ELF-1 (cell line): ENCODE data around the gene CPED1.
"Not testable (repeated sequence)": the region's sequence is repeated elsewhere in the genome, so short reads cannot be mapped to it uniquely, and the experiment has no call there.

Experiments
- DNase-seq: peaks from one replicate; pipeline ENCODE4 v3.0.0-alpha.2; 2016; ENCODE audit warnings: low read depth, low spot score

The CPED1 gene

DNA sequence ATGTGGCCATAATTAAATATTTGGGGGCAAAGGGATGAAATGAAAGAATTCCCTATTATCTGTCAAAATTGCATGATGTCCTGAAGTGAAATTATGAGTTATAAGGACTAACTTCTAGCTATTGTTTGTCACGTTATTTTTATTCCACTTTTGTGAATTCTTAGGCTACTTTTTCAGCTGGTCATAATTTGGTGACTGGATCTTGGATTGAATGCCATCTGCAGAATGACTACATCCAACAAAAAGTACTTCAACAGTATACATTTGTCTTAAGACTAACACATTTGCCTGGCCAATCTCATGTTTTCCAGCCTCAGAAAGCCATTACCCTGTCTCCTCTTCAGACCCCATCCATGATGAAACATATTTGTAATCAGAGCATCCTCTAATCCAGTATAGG lies 292.1 kb downstream of the CPED1 start:
- DNase-seq = no peak

DNA sequence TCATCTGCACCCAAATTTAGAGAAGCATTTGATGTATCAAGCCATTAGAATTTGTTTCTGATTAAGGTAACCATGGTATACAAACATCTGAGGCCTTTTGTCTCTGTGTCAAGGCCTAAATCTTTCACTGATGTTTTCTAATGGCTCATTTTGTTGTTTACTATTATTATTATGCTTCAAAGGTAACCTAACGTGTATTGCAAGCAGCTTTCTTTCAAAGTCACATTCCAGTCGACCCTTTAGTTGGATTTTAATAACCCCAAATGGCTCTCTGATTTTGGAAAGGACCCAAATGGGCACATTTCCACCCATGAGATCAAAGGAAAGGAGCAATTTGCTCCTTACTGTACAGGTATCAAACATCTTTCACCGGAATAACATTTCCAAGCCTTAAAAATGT lies 293.6 kb downstream of the CPED1 start:
- DNase-seq = no peak

DNA sequence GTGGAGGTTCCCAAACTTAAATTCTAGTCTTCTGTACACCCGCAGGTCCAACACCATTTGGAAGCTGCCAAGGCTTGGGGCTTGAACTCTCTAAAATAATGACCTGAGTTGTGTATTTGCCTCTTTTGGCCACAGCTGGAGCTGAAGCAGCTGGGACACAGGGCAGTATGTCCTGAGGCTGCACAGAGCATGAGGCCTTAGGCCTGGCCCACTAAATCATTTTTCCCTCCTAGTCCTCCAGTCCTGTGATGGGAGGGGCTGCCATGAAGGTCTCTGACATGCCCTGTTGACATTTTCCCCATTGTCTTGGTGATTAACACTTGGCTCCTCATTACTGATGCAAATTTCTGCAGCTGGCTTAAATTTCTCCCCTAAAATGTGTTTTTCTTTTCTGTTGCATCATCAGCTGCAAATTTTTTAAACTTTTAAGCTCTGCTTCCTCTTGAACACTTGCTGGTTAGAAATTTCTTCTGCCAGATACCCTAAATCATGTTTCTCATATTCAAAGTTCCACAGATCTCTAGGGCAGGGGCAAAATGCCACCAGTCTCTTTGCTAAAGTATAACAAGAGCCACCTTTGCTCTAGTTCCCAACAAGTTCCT lies 296.7 kb downstream of the CPED1 start:
- DNase-seq = no peak

DNA sequence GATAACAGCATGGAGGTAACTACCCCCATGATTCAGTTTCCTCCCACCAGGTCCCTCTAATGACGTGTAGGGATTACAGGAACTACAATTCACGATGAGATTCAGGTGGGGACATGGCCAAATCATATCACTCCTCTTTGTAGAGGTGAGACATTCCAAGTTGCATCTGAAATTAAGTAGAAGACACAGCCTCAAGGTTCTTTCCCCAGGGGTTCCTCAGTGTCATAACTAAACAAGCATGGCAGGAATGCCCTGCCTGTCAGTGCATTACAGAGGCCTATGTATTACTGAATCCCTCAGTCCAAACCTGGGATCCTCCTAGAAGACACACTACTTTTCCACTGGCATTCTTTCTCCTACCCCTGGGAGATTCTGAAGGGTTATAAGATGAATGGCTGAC lies 297.7 kb downstream of the CPED1 start:
- no peak for DNase-seq

DNA sequence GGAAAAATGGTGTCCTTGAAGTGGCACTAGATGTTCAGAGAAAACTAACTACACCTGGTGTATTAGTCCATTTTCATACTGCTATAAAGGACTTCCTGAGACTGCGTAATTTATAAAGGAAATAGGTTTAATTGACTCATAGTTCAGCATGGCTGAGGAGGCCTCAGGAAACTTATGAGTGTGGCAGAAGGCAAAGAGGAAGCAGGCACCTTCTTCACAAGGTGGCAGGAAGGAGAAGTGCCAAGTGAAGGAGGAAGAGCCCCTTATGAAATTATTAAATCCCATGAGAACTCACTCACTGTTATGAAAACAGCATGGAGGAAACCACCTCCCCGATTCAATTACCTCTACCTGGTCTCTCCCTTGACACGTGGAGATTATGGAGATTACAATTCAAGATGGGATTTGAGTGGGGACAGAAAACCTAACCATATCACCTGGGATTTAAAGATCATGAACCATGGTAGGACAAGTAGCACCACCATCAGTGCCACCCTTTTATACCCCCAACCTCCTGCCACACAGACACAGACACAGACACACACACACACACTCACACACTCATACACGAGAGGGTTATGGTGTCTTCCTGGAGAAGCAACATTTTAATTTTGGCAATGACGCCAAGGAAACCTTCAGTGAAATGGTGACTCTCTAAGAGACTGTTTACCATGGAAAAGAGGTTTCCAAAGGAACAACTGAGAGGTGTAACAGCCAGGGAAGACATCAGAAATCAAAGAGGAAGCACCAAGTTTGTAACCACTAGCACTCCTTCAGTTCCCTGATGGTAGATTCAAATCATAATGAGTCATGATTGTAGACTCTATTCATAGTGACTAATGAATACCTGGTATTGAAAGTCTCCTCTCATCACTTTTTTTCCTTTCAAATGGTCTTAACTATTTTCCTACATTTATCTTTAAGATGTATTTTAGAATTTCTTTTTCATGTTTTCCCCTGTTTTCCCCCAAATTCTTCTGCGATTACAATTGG lies 298.5 kb downstream of the CPED1 start:
- DNase-seq = no peak

DNA sequence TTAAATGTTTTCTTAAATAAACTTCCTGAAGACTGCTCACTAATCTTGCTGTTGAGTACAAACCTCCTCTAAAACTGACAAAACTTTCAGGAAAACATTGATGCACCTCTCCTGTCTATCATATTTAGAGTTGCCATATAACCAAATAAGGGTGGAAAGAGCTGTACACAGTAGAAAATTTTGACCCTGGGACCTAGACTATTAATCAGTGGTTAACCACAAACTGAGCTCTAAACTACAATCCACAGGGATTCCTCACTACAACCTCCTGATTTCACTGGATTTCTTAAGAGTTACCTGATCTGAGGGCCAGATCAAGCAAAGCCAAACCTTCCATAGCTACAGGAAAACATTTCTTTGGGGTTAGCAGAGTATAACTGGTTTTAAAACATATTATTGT lies 300.4 kb downstream of the CPED1 start:
- no peak for DNase-seq

DNA sequence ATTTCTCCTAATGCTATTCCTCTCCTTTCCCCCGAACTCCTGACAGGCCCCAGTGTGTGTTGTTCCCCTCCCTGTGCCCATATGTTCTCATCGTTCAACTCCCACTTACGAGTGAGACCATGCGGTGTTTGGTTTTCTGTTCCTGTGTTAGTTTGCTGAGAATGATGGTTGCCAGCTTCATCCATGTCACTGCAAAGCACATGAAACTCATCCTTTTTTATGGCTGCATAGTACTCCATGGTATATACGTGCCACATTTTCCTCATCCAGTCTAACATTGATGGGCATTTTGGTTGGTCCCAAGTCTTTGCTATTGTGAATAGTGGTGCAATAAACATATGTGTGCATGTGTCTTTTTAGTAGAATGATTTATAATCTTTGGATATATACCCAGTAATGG lies 301.4 kb downstream of the CPED1 start:
- not testable (repeated sequence) for DNase-seq

DNA sequence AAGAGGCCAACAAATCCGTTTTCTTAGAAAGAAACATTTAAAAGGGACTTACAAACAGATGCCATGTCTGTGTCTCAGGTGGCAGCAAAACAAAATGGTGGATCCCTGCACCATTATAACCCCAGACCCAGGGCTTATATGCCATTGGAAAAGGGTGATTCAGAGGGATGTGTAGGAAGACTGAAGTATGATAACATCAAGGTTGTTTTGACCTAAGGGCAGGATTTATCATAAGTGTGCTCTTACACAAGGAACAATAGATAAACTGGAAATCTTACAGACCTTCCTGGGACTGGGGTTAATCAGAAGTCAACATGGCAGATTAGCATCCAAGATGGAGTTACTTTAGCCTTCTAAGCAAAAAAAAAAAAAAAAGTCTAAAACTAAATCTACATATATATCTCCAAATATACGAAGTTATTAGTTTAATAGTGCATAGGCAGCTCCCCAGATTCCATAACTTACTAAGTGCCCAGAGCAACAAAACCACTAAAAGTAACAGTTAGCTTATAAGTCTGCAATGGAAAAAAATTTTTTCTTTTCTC lies 306.0 kb downstream of the CPED1 start:
- DNase-seq = no peak

DNA sequence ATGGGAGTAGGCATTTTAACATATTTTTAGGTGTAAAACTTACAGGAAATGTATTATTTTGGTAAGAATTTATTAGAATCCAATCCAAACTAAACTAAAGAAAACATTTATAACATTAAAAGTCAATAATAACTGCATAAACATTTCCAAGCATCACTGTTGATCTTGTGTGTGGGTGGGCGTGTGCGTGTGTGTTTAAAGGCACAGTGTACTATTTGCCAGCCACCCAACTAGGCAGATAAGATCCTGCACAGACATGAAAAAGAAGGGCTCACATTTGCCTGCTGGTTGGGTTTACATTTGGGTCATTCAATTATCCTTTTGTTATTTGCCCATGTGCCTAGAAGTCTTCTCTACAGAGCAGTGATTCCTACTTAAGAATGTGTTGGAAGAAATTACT lies 309.3 kb downstream of the CPED1 start:
- DNase-seq = no peak

DNA sequence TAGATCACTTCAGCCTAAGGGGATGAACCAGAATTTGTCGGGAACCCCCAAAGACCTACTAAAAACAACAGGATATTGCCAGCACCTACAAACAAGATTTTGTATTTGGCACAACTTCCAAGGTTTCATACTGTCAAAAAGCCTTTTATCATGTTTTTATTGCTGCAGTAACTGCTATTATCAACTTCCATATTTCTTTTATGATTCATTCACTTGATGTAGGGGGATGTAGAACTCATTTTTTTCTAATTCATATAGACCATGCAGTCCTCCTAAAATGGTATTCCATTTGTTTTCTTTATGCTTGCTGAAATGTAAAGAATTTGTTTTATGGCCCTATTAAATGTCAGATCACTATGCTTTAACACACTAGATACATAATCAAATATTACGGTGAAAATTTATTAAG lies 310.3 kb downstream of the CPED1 start:
- DNase-seq = no peak

DNA sequence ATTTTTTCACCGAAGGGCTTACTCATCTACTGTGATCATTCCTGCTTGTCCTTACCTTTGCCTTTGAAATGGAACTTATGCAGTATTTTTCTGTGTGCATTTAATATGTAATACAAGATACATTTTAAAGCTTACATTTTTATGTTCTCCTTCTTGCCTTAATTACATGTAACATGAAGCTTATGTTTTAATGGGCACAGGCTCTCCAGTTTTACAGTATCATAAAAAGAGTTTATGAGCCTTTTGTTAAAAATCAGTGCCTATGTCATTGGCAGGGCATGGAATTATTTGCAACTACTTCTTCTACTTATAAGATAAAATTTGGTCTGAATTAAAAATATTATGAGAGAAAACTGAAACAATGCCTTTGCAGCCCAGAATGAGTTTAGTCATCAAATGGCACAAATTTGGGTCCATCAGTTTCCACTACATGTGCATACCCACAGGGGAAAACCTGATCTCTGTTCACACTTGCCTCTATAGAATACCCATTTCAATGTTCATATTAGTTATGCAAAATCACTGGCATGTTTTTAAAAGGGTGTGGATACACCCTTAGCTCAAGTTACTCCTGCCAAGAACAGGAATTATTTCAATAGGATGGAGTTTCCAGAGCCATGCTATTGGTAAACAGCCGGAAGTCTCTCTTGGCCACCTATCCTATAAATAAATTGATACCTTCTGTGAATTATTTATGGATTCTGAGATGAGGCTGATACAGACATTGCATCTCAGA lies 312.3 kb downstream of the CPED1 start:
- DNase-seq = no peak

DNA sequence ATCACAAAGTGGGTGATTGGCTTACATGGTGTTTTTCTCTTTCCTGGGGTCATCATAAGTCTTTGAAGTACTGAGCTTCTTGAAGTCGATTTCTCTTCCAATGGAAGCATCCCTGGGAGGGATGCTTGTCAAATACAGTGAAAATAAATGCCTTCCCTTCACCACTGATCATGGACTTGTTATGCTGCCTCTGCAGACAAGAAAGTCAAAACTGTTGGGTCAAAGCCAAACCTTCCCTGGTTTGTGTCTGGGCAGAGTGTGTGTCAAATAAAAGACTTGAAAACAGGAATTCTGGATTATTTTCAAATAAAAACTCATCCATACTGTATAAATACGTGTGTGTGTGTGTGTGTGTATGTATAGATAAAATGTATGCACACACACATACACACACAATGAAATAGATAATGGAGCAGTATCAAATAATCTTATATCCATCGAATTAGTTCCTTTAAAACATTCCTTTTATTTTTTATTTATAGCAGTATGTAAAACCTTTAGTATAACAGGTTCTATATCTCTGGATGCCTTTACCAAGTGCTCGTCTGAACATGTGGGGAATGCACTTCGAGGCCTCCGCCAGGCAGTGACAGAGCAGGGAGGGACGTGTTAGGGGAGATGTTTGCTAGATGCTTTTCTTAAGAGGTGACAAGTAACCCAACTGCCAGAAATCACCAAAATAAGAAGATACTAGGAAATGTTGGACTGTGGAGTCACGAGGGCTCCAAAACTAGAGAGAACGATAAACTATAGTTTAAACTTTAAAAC lies 313.1 kb downstream of the CPED1 start:
- DNase-seq = no peak

DNA sequence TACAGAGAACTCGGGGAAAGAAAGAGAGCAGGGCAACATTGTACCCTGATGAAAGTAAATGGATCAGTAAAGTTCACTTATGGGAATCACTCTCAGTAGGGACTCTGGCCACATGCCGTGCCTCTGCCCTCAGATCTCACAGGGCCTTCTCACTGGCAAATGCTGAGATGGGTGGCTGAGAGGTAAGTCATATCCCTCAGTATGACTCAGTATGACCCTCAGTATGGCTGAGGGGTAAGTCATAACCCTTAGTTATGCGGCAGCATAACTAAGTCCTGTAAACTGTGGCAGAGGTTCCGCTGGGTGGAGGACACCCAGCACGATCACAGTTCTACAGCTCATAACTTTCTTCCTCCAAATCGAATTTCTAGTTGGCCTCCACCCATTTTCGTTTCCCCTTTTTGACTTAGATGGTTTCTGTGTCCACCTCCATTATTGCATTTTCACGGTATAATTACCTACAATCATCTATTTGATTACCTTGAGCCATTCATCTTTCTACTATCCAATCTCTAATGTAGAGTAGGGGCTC lies 313.8 kb downstream of the CPED1 start:
- DNase-seq = no peak

DNA sequence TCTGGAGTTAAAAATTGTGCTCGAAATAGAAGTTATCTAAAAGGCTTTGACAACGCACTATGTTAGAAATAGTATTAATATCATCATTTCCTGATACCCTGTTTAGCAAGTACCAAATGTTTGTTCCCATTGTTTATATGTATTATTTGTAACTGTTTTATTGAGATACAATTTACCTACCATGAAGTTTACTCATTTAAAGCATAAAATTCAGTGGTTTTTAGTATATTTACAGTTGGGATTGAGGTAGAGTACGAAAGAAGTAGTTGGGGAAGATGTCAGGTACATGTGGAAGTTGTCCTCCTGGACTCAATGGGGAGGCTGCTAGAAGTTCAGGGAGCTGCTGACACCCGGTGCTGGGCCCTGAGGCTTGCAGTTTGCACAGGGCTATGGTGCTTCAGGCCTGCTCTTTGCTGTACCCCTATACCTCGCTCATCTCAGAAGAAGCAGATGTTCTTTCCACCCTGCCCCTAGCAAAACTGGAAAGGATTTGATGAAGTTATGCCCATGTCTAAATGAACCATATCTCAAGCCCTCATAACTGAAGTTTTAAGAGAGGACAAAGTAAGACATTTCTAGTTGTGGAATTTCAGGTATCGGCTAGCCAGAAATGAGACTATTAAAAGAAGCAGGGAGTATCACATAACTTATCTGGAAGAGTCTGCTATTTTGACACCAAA lies 315.1 kb downstream of the CPED1 start:
- DNase-seq = no peak

DNA sequence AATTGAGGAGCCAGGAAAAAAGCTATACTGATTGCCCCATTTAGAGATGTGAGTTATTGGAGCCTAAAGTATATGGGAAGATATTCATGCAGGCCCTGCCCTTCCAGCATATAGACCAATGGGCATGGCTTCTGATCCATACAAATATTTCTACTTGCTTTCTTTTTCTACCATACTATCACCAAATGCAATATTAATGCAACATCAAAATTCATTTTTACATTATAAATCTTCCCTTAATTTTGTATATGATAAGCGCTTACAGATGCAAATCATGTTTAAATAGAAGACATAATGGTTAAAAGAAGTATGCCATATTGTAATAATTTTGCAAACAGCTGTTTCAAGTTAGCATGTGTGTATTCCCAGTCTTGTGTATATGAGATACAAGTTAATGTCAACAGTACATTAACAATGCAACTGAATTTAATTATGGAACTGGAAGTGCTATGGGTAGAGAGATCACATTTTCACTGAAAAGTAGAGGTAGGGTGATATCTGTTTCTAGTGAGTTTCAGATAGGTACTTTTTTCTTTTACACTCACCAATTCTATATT lies 315.7 kb downstream of the CPED1 start:
- DNase-seq = no peak

DNA sequence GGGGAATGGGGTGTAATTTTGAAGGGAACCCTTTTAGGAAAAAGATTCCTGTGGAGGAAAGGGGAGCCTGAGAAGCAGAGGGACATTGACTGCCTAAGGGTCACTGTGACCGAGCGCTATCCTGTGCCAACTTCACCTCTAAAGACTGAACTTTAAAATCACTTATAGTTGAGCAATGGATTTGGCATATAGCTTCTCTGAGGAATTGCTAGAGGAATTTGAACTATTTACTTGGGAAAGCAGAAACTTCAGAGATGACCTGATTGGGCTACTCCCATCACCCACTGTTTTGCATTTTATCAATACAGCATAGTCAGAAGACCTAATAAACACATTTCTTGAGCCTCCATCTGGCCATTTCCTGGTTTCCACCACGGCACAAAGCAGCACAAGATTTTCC lies 316.6 kb downstream of the CPED1 start:
- DNase-seq = no peak

DNA sequence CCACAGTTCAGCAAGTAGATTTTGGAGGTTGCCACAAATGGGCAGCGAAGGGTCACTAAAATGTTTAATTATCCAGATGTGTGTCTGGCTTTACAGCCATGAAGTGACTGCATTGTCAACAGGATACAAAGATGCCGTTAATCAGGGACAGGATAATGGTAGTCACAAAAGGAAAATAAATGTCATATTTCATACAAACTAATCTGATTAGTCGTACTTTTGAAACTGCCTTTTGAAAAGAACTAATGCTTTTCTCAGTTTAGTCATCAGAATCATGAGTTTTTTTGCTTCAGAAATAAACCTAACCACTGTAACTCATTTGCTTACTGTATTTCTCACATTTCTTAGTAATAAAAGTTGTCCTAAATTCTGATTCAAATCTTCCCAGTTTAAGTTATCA lies 318.1 kb downstream of the CPED1 start:
- no peak for DNase-seq

DNA sequence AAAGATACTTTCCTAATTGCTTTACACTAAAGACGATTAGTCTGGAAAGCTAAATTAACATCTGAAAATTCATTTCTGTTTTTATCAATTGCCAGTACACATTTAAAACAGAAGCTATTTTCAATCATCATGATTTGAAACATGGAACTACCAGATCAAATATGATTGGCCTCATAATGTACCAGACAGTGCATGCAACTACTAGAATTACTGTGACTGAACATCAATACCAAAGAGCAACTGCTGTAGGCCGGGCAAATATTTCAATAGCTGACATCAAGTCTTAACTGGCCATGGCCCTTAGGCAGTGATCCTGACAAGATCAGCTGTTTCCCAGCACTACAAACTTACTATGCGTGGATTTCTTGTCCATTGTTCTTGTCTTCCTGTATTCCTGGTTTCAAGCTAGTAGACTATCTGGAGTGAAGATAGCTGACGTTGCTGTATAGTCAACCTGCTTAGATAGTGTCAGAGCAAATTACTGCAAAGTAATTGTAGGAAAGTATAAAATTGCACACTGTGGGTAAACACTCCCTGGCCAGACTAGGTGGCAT lies 318.6 kb downstream of the CPED1 start:
- DNase-seq = peak; percentile 9

DNA sequence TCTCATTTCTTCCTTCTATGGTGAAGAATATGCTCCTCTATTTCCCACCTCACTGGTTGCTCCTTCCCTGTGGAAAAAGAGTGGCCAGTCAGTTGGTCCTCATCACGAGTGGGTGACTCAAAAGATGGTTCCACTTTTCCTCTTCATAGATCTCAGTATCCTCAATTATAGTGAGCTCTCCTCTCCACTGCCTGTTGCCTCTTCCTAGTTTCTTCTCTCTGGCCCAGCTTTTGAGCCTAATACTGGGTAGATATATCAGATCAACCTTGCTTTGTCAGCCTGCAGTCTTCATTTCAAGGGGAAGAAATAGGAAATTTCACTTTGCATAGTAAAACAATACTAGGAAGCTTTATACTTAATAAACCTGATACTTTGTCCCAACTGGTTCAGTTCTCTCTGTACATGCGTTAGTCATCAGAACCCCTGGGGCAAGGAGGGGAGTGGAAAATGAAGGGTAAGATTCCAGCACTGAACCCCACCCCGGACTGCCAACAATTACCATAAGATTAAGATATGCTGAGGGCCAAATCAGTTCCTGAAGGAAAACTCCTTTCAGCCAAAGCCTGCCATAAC lies 324.8 kb downstream of the CPED1 start:
- DNase-seq = no peak
